ENCODE results near the gene POLD2.

The POLD2 gene

DNA sequence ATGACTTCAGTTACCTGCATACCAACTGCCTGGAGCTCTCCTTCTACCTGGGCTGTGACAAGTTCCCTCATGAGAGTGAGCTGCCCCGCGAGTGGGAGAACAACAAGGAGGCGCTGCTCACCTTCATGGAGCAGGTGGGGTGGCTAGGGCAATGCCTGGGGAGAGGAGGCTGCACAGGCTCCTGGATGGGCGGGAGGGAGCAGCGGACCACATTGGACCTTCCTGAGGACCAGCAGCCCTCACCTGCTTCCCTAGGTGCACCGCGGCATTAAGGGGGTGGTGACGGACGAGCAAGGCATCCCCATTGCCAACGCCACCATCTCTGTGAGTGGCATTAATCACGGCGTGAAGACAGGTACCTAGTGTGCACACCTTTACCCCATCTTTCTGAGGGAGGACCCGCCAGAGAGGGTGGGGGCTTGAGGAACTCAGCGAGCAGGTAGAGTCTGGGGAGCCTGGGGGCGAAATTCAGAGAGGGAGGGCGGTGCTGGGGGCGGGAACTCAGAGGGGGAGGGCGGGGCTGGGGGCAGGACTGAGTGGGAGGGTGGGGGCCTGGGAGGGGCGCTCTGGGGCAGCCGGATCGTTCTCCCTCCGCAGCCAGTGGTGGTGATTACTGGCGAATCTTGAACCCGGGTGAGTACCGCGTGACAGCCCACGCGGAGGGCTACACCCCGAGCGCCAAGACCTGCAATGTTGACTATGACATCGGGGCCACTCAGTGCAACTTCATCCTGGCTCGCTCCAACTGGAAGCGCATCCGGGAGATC, 10.2 kb downstream of the POLD2 start:
- no peak for FAIRE-seq

DNA sequence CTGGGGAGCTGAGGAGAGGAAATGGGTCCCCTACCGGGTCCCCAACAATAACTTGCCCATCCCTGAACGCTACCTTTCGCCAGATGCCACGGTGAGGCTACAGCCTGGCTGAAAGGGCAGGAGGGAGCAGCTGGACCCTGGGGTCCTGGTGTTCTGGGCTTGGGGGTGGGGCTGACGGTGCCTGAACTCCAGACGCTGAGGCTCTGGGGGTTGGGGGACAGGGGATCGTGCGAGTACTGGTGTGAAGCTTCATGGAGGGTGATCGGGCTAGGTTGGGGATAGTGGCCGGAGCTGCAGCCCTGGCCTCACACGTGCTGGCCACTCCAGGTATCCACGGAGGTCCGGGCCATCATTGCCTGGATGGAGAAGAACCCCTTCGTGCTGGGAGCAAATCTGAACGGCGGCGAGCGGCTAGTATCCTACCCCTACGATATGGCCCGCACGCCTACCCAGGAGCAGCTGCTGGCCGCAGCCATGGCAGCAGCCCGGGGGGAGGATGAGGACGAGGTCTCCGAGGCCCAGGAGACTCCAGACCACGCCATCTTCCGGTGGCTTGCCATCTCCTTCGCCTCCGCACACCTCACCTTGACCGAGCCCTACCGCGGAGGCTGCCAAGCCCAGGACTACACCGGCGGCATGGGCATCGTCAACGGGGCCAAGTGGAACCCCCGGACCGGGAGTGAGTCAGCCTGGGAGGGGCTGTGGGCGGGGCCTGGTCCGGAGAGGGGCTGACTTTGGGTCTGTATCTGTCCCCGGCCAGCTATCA, 10.9 kb downstream of the POLD2 start:
- FAIRE-seq, result no peak

DNA sequence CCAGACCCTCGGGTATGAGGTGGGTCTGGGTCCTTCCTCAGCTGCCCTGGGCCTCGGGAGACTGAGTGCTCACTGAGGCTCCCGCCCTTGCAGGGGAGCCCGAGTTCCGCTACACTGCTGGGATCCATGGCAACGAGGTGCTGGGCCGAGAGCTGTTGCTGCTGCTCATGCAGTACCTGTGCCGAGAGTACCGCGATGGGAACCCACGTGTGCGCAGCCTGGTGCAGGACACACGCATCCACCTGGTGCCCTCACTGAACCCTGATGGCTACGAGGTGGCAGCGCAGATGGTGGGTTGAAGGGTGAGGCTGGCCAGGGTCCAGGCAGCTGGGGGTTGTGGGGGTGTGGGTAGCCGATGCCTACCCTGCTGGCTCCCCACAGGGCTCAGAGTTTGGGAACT, 11.6 kb downstream of the POLD2 start:
- FAIRE-seq, result no peak

DNA sequence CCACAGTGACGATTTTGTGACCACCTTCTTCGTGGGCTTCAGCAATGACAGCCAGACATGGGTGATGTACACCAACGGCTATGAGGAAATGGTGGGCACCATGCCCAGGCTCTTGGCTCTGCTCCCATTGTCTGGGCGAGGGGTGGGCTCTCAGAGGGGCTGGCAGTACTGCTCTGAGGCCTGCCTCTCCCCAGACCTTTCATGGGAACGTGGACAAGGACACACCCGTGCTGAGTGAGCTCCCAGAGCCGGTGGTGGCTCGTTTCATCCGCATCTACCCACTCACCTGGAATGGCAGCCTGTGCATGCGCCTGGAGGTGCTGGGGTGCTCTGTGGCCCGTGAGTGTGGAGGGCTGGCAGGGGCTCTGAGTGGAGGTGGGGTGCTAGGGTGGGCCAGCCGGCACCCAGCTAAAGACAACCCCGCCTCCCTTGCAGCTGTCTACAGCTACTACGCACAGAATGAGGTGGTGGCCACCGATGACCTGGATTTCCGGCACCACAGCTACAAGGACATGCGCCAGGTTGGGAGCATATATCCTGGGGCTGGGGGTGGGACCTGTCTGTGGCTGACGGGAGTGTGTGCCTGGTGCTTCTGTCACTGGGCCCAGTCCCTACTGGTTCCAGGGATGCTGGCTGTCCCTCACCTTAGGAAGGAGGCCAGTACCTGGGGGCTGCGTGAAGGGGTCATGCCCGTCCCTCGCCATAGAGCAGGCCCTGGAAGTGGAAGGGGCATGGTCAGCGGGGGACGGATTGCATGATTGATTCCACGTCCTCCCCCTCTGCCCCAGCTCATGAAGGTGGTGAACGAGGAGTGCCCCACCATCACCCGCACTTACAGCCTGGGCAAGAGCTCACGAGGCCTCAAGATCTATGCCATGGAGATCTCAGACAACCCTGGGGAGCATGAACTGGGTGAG, 12.4 kb downstream of the POLD2 start:
- no peak for FAIRE-seq

DNA sequence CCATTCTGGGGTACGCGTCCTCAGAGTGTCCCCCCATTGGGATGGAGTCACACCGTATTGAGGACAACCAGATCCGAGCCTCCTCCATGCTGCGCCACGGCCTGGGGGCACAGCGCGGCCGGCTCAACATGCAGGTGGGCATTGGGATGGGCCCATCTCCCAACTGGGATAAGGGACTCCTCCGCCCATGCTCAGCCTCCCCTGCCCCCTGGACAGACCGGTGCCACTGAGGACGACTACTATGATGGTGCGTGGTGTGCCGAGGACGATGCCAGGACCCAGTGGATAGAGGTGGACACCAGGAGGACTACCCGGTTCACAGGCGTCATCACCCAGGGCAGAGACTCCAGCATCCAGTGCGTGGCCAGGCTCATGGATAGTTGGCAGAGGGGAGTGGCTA, 13.4 kb downstream of the POLD2 start:
- FAIRE-seq, result no peak

DNA sequence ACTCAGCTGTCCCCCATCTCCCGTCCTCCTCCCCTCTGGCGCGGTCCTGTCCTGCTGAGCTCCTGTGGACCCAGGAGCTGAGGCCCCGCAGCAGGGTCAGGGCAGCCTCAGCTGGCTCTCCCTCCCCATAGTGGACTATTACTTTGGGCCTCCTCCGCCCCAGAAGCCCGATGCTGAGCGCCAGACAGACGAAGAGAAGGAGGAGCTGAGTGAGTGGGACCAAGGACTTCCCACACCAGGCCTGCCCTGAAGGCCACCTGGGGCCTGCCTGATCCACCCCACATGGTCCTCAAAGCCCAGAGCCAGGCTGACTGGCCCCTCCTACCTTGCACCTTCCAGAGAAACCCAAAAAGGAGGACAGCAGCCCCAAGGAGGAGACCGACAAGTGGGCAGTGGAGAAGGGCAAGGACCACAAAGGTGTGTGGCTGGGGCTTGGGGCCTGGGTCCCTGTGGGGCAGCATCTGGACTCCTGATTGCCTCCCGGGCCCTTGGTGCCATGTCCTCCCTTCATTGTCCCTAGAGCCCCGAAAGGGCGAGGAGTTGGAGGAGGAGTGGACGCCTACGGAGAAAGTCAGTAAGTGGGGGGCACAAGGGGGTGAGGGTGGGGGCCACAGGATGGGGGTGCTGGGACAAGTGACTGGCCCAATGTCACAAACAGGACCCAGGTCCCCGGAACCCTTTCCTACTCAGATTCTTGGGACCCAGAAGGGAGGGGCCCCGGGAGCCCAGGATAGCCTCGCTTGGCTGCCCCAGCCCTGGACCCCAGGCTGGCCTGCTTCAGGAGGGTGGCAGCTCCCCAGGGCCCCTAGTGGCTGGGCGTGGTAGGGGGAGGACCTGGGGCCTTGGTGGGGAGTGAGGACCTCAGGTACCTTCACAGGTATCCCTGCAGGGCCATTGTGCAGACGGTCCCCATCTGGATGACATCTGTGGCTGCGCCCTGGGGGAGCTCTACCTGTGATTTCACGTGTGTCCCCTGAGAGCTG, 14.3 kb downstream of the POLD2 start:
- FAIRE-seq, result no peak

DNA sequence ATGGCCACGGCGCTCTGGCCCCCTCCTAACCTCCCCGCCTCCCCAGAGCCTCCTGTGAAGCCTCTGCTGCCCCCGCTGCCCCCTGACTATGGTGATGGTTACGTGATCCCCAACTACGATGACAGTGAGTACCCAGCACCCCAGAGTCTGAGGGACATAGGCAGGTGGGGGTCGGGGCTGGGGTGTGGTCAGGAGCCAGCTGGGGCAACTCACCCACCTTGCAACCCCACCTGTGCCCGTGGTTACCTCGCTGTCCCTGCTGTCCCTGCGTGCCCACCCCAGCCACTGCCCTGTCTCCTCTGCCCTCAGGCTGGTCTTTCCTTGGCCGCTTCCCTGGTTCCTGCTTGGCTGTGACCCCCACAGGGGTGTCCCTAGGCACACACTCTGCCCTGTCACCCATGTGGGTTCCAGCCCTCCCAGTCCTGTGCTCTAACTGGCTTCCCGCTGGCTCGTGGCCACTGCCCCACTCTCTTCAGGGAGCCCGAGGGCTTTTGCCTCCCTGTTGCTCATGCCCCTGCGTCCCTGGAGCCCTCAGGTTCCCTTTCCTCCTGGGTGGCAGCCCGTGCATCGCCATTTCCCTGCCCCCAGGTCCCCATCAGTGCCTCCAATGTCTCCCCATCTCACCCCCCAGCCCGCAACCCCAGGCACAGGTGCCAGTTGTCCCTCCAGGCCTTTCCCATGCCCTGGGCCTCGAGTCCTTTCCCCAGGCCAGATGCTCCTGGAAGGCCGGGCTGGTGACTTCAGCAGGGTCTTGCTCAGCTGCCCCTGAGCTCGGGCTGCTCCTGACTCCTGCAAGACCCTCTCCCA, 15.2 kb downstream of the POLD2 start:
- FAIRE-seq, result no peak

DNA sequence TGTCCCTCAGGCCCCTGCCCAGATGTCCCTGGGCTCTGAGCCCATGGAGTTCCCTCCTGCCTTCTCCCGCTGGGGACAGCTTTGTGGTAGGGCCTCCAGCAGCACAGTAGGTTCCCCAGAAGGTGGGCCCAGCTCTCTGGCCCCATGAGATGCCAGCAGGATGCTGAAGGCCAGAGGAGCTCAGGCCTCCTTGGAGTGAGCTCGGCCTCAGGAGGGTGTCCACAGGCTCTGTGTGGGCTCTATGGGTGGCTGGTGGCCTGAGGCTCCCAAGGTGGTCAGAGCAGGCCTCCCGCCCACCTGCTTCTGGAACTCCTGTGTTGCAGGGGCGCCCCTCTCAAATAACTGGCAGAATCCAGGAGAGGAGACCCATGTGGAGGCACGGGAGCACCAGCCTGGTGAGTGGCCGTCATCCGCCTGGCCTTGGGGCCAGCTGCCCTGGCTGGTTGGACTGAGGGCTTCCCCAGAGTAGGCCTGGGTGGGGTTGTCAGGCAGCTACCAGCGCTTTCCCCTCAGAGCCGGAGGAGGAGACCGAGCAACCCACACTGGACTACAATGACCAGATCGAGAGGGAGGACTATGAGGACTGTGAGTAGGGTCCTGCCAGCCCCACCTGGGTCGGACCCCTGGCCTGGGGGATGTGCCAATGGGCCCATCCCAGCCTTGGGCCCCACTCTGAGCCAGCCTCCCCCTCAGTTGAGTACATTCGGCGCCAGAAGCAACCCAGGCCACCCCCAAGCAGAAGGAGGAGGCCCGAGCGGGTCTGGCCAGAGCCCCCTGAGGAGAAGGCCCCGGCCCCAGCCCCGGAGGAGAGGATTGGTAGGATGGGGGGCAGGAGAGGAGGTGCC, 16.0 kb downstream of the POLD2 start:
- FAIRE-seq, result no peak

DNA sequence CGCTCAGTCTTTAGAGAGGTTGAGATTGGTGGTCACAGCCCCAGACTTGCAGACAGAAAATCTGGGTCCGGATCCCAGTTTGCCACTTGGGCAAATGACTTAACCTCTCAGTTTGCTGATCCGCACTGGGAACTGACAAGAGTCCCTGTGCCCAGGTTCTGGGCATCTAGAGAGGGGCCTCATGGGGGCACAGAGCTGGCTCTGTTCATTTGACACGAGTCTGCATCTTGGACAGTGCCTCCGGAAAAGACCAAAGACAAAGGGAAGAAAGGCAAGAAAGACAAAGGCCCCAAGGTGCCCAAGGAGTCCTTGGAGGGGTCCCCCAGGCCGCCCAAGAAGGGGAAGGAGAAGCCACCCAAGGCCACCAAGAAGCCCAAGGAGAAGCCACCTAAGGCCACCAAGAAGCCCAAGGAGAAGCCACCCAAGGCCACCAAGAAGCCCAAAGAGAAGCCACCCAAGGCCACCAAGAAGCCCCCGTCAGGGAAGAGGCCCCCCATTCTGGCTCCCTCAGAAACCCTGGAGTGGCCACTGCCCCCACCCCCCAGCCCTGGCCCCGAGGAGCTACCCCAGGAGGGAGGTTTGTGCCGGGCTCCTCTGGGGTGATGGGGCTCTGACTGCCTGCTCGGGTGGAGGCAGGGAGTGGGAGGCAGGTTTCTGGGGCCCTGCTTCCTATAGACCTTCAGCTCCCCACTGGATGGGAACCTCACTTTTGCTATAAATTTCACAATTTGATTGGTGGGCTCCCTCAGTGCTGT, 16.9 kb downstream of the POLD2 start:
- no peak for FAIRE-seq

DNA sequence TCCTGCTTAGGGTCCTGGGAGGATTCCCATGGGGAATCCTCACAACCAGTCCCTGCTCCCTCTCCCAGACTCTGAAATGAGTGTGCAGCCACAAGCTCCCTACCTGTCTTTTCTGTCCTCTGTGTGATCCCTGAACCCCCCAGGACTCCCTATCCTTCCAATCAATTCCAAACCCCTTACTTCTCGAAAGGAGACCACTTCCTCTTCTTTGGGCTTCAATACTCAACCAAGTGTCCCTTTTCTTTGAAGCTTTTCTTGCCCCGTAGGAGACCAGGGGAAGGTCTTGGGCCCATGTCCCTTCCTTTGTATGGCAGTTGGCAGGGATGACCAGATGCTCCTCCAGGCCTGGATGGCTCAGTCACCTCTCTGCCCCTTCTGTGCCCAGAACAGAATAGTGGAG, 17.5 kb downstream of the POLD2 start:
- no peak for FAIRE-seq

DNA sequence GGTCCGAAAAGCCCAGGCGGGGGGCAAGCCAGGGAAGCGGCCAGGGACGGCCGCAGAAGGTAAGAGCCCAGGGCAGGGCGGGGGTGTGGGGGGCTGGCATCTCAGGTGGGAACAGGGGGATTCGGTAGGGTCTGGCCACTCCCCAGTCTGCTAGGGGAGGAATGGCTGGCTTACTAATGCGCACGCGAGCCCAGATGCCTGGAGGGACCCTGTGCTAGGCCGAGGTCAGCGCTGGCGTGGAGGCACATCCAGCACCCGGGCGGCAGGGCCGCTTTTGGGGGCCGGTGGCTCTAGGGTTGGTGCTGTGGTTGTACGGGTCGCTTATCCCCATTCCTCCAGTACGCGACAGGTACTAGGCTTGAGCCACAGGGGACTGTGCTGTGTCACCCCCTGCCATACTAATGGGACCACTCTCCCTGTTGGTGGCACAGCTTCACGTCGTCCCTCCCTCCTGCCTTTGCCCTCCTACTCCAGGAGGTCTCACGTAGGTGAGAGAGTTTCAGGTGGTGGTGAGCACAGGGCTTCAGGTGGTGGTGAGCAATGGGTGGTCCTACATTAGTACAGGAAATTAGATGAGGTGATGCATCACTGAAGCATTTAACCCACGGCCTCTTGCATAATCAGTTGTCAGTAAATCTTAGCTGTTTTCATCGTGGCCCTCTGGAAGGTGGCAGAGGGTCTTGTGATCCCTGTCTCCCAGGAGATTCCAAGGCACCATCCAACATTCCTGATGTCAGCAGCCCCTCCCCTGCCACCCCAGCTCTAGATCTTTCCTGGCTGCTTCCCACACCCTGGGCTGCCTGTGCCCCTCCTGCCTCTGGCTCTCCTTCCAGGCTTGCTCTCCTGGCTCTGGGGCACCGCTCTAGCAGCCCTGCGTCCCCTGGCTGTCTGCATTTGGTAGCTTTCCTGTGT, 18.2 kb downstream of the POLD2 start:
- no peak for FAIRE-seq

DNA sequence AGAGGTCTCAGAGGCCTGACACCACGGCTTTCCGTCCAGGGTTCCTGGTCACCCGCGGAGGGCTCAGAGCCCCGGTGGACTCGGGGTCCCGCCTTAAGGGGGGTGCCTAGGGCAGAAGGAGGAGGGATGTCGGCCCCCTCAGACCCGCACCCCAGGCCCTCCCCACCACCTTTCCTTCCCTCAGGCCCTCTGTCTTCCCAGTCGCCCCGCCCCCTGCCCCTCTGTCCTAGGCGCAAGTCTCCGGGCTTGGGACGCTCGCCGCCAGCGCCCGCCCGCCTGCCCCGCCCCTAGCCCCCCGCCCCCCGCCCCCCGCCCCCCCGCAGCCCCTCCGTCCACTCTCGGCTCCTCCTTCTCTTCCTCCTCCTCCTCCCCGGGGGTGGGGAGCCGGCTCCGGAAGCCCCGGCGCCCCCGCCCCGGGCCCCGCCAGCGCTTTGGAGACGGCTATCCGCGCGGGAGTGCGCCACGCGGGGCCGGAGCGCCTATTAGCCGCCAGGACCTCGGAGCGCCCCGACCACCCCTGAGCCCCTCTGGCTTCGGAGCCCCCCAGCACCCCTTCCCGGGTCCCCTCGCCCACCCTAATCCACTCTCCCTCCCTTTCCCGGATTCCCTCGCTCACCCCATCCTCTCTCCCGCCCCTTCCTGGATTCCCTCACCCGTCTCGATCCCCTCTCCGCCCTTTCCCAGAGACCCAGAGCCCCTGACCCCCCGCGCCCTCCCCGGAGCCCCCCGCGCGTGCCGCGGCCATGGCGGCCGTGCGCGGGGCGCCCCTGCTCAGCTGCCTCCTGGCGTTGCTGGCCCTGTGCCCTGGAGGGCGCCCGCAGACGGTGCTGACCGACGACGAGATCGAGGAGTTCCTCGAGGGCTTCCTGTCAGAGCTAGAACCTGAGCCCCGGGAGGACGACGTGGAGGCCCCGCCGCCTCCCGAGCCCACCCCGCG, 19.2 kb downstream of the POLD2 start, which contains the start of gene AEBP1:
Gene AEBP1, plus strand, starts transcription at position 423 of the 937 bp plus-strand sequence. Its CDS starts 321 bp downstream, at position 744.
- FAIRE-seq, result no peak

DNA sequence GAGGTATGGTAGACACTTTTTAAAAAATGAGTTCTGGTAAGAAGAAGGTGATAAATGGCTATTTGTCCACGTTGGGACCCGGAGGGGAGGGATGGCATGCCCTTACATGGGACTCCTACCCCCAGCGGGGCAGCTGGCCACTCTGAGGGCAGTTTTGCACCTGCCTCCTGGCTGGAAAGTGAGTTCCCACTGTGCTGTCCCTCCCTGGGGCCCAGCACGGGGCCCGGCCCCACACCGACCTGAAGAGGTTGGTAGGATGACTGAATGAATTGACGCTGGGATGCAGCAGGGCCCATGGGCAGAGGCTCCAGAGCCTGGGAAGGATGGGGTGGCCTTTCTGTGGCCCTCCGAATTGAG, 19.8 kb downstream of the POLD2 start:
- no peak for FAIRE-seq

DNA sequence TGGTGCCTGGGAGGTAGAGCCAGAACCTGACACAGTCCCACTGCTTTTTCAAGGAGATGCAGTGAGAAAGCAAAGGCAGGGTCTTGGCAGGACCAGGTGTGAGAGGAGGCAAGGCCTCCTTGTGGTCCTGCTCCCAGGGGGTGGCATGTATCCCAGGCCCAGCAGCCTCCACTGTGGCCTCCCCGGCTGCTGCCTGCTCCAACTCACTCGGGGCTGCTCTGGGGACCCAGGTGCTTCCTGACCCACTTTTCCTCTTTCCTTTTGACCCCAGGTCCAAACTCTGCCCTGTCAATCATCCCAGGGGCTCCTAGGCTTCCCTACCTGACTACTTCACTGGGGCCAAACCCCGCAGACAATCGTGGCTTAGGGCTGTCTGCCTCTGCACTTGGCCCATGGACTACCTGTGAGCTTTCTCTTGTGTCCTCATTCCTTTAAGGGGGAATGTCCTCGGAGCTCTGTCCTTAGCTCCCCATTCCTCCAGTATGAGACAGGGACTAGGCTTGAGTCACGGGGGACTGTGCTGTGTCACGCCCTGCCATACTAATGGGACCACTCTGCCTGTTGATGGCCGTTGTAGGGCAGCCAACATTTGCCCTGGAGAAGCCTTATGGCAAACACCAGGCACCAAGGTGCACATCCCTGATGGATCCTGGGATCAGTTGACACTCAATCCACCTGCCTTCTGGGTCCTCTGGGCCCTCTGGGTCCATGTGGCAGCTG, 20.3 kb downstream of the POLD2 start:
- no peak for FAIRE-seq

DNA sequence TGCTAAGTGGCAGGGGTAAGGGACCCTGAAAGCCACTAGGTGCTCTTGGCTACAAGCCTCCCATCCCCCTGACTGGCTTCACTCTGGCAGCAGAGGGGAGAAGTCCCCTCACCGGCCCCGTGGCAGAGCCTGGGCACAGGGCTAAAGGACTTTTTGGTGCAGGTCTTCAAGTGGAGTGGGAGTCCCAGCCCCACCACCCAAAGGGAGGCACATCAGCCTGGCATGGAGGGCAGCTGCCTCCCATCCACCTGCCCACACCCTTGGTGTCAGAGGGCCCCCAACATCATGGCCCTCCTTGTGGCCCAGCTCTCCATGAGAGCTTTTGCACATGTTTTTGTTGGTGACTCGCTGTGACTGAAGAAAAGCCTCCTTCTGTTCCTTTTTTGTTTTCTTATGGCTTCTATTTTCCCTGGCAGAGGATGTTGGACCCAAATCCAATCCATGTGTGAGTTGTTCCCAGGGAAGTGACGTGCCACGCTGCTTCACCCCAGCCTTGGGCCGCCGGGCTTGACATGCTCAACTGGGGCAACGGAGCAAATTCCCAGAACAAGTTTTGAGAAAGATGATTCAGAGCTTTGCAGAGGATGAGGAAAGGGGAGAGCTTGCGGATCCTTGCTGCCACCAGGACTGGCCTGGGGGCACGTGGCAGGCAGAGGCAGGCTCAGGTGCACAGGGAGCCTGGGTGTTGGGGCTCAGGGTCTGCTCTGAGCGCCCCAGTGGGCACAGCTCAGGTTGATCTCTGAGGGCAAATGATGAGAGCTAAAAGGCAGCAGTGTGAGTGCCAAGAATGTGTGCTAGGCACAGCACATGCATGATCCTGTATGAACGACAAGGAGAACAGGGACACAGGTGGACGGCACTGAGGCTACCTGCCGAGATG, 21.1 kb downstream of the POLD2 start:
- no peak for FAIRE-seq

Data from A204.1 (cell line).